GM19043 (cell line): Measurements from ENCODE around the gene PPTC7.
A peak's percentile ranks its signal among the peaks of the same experiment; 100 is the strongest.
"Not testable (repeated sequence)": the region's sequence is repeated elsewhere in the genome, so short reads cannot be mapped to it uniquely, and the experiment has no call there.

Experiments
- ATAC-seq: cut with Tn5 transposase; IDR thresholded peaks from one replicate; pipeline ENCODE4 v1.9.1; 2021; ENCODE audit warnings: low read depth; ENCODE audit not compliant: unreplicated experiment

The PPTC7 gene

GRCh38 chr12:110587102-110587501 is 4.0 kb upstream of the PPTC7 start:
- not testable (repeated sequence) for ATAC-seq

- ATAC-seq: no peak
Observed at GRCh38 chr12:110585231-110585799, 2.2 kb upstream of the PPTC7 start.

- ATAC-seq: peak; percentile 26
Observed at GRCh38 chr12:110582276-110583136, 612 bp downstream of the PPTC7 start.

- ATAC-seq: no peak
Observed at GRCh38 chr12:110581931-110582275, 1.2 kb downstream of the PPTC7 start.

- no peak for ATAC-seq
Observed at GRCh38 chr12:110579535-110580253, 3.4 kb downstream of the PPTC7 start.

- no peak for ATAC-seq
Observed at GRCh38 chr12:110578694-110579534, 4.2 kb downstream of the PPTC7 start.

GRCh38 chr12:110577864-110578693 is 5.0 kb downstream of the PPTC7 start:
- no peak for ATAC-seq

GRCh38 chr12:110576504-110576903 is 6.6 kb downstream of the PPTC7 start:
- ATAC-seq: no peak

- ATAC-seq: no peak
Observed at GRCh38 chr12:110575326-110575725, 7.8 kb downstream of the PPTC7 start.

GRCh38 chr12:110574717-110575230 is 8.3 kb downstream of the PPTC7 start:
- not testable (repeated sequence) for ATAC-seq

- no peak for ATAC-seq
Observed at GRCh38 chr12:110574044-110574443, 9.1 kb downstream of the PPTC7 start.

- not testable (repeated sequence) for ATAC-seq
Observed at GRCh38 chr12:110570798-110571197, 12.3 kb downstream of the PPTC7 start.

GRCh38 chr12:110569838-110570237 is 13.3 kb downstream of the PPTC7 start:
- not testable (repeated sequence) for ATAC-seq

- no peak for ATAC-seq
Observed at GRCh38 chr12:110568752-110569151, 14.4 kb downstream of the PPTC7 start.

GRCh38 chr12:110566993-110567392 is 16.1 kb downstream of the PPTC7 start:
- no peak for ATAC-seq

GRCh38 chr12:110565894-110566871 is 16.9 kb downstream of the PPTC7 start:
- no peak for ATAC-seq

- ATAC-seq: no peak
Observed at GRCh38 chr12:110564471-110564991, 18.6 kb downstream of the PPTC7 start.
